Measurements from ENCODE around the gene KIF6.

Gene KIF6

DNA sequence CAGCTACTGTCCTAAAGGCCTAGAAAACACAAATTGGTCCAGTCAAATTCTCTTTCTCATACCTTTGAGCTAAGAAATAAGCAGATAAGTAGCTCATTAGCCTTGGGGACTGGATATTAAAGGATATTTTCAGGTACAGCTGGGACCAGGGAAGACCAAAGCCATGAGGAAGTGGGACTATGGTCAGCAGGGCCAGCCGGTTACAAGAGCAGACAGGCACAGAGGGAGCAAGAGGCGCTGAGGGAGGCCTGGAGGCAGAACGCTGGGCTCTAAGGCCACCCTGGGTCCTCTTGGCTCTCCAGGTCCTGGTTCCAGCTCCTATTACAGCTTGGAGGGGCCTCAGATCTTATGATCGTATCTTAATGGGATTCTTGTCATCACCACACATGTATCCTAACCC is 314.2 kb downstream of the KIF6 start:
- ATAC-seq: no peak

DNA sequence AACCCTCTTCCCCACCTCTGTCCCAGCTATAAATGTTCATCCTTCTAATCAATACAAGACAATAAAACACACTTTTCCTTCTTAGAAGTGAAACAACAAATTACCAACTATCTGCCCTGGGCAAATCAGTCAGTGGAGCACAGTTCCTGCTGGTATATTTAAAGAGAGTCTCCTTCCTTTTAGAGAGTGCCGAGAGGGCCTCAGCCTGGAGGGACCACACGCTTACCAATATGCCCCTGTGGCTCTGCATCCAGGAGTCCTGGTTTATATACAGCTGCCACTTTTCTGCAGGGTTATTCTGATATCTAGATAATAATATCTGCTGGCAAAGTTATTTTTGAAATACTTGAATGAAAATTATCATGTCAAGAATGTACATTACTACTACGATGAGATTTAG is 315.3 kb downstream of the KIF6 start:
- no peak for ATAC-seq

DNA sequence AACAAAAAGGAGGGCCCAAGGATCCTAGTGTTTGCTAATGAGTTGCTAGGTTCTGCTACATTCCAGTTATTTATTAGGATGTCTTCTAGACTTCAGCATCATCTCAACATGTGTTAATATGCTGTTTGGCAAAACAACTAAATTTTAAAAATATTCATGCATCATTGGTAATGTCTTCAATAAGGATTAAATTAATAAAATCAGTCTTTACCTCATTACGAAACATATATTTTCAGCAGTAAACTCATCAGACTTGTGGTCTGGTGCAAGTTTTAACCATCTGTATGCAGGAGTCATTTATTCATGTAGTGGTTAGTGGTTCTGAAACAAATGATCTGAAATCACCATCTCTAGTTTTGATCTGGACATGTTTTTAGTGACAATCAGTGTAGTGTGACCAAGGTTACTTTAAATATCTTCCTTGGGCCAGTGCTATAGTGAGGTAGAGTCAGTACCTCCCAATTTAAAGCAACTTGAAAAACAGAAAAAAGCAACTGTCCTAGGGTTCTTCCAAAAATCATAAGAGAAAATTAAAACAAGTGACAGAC is 317.7 kb downstream of the KIF6 start:
- ATAC-seq: no peak

DNA sequence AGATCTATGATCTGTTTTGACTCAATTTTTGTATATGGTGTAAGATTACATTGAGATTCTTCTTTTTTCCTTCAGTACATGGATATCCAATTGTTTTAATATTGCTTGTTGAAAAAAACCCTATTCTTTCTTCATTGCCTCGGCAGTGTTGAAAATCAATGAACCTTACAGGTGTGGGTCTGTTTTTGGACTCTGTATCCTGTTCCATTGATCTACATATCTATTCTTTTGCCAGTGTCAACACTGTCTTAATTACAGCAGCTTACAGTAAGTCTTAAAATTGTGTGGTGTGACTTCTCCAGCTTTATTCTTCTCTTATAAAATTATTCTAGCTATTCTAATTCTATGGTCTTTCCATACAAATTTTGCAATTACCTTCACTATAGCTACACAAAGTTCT is 320.9 kb downstream of the KIF6 start:
- ATAC-seq: no peak

DNA sequence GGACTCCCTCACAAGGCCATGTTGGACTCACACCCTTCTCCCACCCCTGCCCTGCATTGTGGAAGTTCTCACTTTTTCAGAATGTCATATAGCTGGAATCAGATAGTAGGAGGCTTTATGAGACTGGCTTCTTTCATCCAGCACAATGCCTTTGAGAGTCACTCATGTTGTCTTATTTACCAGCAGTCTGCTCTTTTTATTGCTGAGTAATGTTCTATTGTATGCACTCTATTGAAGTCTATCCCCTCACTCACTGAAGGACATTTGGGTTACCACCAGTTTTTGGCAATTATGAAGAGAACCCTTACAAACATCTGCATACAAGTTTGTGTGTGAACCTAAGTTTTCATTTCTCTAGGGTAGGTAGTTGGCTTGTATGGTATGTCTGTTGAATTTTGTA is 321.9 kb downstream of the KIF6 start:
- ATAC-seq: no peak

DNA sequence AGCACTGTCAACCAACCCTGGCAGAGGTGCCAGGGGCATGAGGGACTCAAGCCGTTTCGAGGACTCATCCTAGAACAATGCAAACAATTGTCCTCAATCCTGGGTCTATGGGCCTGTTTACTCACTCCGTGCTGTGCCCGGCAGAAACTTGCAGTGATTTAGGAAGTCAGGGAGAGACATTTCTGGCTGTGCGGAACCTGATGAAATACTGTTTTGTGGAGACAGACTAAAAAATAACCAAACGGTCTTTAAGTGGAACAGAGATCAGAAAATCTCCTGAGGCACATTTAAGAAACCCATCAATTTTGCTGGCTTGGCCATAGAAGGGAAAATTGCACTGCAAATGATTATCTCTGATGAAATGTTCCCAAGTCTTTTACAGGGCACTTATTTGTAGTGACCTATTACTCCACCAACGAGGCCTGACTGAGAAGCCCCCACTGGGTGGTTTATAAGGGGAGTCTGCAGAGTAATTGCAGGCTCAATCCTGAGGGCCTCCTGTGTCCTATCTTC is 322.9 kb downstream of the KIF6 start:
- ATAC-seq: no peak

DNA sequence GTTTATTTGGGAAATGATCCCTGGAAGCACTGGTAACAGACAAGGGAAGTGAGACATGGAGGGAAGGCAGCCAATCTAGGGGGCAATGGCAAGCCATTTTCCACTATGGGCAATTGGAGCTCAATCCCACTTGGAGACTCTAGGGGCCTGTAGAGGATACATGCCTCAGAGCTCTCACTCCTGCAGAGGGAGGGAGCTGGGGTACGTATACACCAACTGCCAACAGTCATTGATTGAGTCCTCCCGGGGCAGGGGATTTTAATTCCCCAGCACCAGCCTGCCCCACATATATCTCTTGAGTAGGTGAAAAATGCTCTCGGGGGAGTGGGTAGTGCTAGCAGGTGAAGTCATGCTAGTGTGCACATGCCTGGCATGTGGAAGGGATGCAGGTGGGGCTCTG is 323.8 kb downstream of the KIF6 start:
- ATAC-seq: no peak

DNA sequence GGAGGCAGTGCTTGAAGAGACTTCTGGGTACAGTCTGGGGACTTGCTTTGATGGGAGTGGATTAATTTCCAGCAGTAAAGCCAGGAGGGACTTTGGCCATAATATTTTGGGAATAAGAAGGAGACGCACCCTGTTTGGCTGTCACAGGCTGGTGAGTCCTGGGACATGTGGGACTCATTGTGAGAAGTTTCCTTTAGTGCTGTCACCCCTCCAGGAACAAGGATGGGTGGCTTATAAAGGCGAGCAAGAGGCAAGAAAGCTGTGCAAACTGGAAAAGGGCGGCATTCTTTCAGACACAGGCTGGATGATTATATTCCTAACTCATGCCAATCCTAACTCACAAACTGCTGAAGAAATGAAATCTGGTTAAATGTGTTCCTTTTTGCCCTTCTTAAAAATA is 325.2 kb downstream of the KIF6 start:
- ATAC-seq: no peak

DNA sequence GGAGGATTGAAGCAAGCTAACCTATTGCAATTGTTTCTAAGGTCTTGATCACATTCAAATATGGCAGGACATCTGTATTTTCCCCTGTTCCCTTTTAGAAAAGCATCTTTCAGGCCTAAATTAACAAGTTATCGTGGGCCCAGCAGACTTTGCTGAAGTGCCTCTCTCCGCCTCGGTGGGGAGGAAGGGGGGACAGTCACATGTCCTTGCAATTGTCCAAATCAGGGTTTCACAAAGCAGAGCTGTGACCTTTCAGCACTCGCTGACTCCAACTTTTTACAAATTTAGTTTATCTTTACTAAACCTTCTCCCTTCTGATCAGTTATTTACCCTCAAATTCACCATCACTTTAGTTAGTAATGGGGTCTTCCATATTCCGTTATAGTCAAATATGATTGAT is 328.4 kb downstream of the KIF6 start:
- ATAC-seq: no peak

DNA sequence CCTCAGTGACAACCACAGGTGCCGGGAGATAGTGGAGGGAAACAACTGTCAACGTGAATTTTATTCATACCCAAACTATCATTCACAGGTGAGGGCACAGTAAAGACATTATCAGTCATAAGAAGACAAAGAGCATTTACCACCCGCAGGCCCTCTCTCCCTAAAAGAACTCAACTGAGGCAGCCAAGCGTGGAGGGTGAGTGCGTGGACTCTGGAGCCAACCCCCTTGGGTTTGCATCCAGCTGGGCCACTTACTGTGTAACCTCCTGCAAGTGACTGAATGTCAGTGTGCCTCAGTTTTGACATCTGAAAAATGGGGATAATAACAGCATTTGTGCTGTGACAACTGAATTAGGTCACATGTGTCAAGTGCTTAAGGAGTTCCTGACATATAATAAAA is 332.1 kb downstream of the KIF6 start:
- no peak for ATAC-seq

DNA sequence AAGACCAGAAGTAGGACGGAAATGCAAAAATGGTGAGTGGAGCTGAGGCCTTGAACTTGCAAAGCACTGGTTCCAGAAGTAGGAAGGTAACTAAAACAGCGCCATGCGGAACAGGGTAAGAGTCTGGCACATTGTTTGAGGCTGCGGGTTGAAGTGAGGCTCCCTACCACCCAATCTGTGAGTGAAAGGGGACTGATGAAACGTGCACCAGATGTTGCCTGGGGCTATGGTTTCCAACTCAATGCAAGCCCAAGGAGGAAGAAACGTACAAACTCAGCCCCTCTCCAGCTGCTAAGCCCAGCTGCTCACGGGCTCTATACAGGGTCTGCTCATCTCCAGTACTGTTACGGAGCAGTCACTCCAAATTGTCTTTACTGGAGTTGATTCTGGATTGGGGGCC is 334.0 kb downstream of the KIF6 start:
- no peak for ATAC-seq

DNA sequence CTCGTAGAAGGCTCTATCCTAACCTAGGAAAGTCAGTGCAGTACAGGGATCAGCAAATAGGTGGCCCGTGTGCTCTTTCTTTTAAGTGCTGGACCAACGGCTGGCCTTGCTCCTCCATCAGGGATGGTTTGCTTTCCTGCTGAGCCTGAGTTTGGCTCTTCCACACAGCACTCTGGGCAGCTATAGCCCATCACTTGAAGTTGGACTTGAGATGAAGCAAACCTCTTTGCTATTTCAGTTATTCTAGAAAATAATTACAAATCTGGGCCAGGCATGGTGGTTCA is 335.8 kb downstream of the KIF6 start:
- ATAC-seq: no peak

DNA sequence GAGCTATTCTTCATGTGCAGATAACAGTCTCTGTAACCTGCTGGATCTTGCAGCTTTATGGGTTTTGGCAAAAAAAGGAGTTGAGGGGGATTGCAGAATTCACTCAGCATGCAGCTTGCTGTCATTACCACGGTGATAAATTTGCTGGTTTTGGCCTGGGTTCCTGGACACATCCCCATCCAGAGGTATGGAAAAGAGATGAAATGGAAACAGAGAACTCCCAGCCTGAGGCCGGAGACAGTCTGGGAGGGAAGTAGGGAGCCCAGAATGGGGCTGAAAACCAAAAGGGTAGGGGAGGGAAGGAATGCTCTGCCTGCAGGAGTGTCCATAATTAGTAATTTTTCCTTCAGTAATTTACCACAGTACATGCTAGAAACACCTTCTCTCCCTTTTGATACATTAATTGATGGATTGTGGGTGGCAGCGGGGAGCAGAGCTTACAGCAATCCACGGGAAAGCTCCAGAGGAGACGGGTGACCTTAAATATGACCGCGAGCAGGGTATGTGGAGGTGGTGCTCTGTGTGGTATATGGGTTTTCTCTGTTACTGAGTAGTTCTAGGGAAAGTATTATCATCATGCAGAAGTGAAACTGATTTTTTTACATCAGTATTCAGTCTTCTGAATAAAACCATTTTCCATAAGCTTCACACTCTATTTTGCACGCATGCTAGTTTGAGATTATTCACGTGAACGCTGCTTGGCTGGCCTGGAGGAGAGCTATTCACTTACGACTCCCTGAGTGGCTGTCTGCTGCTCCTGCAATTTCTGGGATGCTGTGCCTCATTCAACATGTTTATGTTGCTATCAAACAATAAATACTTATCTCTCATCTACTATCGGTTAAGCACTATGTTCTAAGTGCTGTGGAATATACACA is 336.4 kb downstream of the KIF6 start:
- ATAC-seq: no peak

DNA sequence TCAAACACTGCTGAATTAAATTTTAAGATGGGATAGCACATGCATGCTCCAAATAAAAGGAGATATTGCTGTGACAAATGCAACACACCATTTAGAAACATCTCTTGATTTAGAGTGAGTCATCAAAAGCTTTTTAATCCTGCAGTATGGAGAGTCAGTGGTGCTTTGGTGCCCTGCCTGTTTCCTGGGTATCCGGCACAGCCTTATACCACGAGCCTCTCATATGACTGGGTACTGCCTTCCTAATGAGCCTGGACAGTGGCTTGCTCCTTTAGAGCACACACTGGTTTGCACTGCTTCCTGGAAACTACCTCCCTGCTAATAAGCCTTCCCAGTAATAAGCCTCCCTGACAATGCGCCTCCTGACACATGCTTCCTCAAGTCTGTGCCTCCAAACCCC is 337.4 kb downstream of the KIF6 start:
- ATAC-seq: no peak

DNA sequence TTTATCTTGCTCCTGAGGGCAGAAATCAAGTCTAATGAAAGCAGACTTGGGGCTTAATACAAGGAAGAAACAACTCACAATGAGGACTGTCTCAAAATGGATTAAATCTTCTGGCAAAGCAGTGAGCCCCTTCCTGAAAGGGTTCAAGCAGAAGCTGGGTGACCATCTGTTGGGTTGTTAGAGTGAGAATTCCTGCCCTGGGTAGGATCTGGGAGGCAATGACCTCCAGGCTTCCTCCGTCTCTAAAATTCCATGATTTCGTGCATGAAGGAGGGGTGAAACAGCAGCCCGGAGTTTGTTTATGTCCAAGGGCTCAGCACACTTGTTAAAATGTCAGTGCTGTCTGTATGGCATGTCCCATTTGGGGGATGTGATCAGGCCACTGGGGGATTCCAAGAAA is 338.7 kb downstream of the KIF6 start:
- ATAC-seq: no peak

DNA sequence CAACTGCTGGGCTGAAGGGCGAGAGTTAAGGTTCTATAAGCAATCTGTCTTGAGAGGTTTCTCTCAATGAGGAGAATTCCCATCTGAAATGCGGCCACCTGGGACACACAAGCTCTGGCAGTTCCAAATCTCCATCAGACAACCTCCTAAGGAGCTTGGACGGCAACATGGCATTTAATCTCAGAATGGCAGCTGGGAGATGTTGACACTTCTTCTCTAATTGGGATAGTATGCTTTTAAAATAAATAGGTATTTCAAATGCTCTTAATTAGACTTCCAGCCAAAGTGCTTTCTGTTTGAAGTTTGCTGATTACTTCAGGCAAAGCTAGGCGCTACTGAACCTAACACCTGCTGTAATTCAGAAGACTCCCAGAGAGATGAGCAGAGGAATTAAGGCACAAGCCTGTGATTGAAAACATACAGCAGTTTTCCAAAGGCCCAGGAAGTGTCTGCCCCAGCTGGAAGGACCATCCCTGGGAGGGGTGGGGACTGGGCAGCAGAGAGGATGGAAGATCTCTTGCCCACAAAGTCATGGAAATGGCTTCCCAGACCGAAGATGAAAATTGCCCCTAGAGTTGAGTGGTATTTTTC is 343.6 kb downstream of the KIF6 start:
- ATAC-seq: no peak

DNA sequence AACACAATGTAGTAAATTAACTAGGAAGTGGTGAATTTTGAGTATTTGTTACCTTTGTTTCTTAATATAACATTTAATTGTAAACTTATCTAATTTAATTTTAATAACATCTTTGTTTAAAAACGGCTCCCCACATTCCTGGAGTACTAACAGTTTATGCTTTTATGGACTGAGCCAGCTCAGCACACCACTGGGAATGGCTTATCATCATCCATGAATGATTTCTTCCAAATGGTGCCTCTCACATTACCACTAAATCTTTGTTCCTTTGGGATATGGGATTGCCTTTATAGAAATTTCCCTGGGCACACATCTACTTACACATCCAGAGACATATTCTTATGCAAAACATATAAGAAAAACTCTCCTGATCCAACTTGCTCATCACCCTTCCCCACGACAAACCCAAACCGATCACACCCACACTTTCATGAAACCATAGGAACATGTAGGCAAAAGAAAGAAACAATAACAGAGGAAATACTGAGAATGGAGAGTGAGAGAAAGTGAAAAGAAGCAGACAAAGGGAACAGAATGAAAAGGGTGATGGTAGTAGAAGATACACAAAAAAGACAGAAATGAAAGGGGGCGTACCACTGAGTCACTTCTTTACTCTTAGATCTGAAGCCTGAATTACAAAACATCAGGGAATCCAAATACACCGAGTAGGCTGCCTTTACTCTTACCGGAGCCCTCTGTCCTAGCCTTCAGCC is 344.2 kb downstream of the KIF6 start:
- no peak for ATAC-seq

DNA sequence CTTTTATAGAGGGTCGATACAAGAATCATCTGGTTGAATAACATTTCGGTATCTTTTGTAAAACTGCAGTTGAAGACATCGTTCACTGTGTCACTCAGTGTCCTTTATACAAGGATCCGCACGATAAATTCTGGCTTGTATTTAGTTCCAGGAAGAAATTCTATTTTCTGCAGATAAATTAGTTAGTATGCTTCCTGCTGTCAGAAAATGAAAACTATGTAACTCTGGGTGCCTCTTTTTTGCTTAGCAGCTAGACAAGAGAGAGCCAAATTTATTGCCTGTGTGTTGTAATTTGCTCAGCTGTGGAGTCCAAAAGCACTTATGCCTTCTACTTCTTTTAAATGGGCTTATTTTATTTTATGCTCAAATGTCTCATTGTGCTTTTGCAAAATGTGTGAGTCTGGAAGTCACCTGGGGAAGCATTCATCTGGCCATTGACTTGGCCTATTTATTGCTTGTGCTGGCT is 346.2 kb downstream of the KIF6 start:
- ATAC-seq: no peak

DNA sequence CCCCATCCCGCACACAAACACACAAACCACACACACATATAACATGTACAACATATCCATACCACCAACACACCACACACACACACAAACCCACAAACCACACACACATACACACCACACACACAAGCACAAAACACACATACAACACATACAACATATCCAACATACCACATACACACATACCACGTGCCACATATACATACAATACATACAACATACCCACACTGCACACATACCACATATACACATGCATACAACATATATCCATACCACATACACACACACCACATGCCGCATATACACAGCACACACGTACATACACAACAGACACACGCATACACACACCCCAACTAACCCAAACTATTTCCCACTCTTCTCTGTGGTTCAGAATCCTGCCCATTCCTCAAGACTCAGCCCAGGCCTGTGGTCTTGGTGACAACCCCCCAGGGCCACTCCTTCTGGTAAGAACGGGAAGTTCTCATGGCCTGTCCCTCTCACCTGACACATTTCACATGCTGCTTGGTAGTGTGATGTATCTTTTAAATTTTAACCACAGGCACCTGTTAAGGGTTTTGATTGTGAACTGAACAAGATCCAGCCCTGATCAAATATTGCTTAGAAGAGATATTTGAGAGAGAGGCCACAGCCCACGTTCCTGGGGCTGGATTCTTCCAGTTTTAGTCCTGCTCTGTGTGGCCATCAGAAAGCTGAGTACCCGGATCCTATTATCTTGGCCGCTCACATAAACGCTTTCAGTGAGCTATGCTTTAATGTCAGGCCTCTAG is 346.8 kb downstream of the KIF6 start:
- no peak for ATAC-seq

DNA sequence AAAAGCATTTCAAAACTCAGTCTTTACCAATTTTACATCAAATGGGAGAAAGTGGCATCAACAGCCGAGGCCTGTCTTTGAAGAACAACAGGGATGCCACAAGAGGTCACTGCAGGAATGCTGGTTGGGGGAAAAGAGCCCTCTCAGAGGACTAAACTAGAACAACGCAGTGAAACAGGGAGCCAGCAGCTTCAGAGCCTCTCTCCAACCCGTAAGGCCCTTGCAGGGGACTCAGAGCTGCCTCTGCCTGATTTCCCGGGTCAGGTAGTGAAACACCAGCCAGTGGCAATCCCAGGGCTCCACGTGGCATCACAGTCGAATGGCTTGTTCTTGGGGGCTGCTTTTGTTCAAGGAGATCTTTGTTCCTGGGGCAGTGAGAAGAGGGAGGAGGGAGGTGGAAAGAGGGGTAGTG is 347.7 kb downstream of the KIF6 start:
- ATAC-seq: no peak

DNA sequence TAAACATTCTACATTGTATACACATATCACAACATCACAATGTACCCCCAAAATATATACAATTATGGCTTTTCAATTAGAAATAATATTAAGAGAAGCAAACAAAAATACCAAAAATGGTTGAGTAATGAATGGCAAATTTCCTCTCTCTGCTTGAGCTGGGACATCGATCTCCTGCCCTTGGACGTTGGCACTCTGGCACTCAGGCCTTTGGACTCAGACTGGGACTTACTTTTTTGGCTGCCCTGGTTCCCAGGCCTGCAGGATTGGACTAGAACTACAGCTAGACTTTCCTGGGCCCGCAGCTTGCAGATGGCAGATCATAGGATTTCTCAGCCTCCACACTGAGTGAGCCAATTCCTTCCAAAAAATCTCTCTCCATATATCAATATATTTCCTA is 349.8 kb downstream of the KIF6 start:
- no peak for ATAC-seq

DNA sequence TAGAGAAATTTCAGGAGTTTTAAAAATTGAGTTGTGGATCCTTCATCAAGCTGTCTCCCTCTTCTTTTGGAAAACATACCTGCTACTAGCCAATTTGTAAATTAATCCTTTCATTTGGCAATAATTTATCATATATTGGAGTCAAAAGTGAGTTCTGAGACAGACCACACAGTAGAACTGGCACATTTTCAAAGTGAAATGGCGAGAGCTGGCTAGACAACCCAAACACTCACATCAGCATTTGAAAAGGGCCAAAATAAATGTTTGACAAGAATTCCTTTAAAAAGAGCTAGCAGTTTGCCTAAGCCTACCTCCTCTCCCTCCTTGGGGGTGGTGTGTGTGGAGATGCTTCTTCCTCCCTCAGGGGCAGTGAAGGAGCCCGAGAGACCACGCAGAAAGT is 354.8 kb downstream of the KIF6 start:
- ATAC-seq: no peak

DNA sequence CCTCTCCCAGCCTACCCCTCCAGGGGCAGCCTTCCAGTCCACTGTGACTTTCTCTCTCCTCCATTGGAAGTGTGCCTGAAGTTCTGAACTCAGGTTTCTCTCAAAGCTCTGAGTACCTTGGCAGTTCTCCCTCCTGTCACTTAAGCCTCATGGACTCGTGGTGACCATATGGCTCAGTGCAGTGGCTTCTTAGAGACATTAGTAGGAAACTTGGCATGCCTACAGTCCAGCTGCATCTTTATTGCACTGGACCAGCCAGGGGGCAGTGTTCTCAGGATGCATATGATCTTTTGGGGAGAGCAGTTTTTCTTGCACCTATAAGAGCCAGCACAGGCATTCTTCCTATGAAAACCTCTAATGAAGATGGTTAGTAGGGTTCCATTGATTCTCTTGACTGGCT is 355.2 kb downstream of the KIF6 start:
- no peak for ATAC-seq
